OCI-M2 (cell line): ENCODE data around the gene RABL2A.
"Not testable (repeated sequence)": the region's sequence is repeated elsewhere in the genome, so short reads cannot be mapped to it uniquely, and the experiment has no call there.

Experiments used
- DNase-seq: peaks from one replicate; lab custom pipeline; 2025; ENCODE audit not compliant: unreplicated experiment; lab: John Stamatoyannopoulos, UW

RABL2A gene

GRCh38 chr2:113606036-113606435 is 21.0 kb upstream of the RABL2A start:
- DNase-seq, result not testable (repeated sequence)

GRCh38 chr2:113609822-113610221 is 17.2 kb upstream of the RABL2A start:
- DNase-seq, result not testable (repeated sequence)

GRCh38 chr2:113621002-113621401 is 6.1 kb upstream of the RABL2A start:
- not testable (repeated sequence) for DNase-seq

DNA sequence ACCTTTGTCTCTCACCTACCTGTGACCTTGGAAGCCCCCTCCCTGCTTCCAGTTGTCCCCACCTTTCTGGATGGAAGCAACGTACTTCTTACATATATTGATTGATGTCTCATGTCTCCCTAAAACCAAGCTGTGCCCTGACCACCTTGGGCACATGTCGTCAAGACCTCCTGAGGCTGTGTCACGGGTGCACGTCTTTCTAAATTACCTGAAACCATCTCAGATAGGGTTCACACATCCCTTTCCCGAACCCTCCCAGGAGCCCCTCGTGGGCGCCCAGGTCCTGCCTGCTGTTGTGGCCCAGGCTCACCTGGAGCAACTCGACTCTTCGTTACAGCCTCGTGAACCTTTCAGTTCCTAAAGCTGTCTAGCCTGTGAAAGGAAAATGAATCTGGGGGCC is 1.2 kb upstream of the RABL2A start:
- DNase-seq, result not testable (repeated sequence)

DNA sequence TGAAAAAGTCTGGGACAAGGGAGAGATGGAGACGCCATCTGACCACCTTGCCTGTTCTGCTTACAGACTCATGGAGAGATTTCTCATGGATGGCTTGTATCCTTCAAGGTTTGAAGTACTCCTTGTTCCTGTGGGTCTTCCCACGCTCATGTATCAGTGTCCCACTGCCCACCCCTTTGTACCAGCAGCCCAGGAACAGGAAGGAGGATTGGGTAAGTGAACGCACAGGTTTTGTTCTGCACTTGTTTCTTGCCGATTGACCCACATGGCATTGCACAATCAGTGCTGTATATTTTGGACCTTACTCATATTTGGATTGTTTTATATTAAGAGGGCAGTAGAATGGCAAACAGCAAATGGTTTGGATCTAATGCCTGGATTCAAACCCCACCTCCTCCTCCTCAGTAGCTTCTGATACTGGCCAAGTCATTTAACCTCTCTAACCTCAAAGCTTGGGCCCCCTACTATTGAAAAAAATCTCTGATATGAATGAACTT is 5.8 kb downstream of the RABL2A start:
- DNase-seq, result not testable (repeated sequence)

DNA sequence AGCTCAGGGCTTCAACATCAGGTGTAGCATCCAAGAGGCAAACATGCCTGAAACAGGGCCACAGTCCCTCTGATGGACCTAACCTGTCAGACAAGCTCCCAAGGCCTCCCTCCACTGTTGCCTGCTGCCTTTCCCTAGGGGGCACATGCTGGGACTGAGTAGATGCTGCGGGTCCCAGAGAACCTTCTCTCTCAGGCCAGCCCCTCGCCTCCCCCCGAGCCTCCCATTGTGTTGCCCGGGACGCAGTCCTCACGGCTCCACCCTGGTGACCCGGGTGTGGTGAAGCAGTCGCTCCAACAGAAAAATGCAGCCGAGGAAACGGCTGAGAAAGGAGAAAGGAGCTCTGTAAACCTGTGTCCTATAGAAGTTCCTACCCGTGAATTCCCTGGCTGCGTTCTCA is 8.3 kb downstream of the RABL2A start:
- DNase-seq, result not testable (repeated sequence)

DNA sequence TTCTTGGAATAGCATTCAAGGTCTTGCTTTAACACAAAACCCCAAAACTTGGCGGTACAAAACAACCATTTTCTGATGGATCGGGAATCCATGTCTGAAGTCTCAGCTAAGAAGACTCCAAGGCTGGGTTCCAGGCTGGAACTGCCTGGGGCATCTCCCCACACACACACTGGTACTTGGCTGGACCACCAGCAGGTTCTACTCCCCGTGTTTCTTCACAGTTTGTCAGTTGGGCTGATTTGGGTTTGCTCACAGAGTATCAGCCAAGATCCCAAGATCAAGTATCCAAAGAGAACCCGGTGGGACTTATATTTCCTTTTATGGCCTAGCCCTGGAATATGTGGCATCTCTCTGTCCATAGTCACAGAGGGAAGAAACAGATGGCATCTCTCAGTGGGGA is 9.2 kb downstream of the RABL2A start:
- DNase-seq, result not testable (repeated sequence)

GRCh38 chr2:113638084-113638483 is 11.0 kb downstream of the RABL2A start:
- not testable (repeated sequence) for DNase-seq

- DNase-seq, result not testable (repeated sequence)
Observed at GRCh38 chr2:113646217-113646616, 19.2 kb downstream of the RABL2A start.

DNA sequence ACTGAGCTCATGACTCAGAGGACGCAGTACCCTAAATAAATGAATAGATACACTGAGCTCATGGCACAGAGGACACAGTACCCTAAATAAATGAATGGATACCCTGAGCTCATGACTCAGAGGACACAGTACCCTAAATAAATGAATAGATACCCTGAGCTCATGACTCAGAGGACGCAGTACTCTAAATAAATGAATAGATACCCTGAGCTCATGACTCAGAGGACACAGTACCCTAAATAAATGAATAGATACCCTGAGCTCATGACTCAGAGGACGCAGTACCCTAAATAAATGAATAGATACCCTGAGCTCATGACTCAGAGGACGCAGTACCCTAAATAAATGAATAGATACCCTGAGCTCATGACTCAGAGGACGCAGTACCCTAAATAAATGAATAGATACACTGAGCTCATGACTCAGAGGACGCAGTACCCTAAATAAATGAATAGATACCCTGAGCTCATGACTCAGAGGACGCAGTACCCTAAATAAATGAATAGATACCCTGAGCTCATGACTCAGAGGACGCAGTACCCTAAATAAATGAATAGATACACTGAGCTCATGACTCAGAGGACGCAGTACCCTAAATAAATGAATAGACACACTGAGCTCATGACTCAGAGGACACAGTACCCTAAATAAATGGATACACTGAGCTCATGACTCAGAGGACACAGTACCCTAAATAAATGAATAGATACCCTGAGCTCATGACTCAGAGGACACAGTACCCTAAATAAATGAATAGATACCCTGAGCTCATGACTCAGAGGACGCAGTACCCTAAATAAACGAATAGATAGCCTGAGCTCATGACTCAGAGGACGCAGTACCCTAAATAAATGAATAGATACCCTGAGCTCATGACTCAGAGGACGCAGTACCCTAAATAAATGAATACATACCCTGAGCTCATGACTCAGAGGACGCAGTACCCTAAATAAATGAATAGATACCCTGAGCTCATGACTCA is 24.1 kb downstream of the RABL2A start:
- not testable (repeated sequence) for DNase-seq

- DNase-seq, result not testable (repeated sequence)
Observed at GRCh38 chr2:113652599-113652998, 25.5 kb downstream of the RABL2A start.

DNA sequence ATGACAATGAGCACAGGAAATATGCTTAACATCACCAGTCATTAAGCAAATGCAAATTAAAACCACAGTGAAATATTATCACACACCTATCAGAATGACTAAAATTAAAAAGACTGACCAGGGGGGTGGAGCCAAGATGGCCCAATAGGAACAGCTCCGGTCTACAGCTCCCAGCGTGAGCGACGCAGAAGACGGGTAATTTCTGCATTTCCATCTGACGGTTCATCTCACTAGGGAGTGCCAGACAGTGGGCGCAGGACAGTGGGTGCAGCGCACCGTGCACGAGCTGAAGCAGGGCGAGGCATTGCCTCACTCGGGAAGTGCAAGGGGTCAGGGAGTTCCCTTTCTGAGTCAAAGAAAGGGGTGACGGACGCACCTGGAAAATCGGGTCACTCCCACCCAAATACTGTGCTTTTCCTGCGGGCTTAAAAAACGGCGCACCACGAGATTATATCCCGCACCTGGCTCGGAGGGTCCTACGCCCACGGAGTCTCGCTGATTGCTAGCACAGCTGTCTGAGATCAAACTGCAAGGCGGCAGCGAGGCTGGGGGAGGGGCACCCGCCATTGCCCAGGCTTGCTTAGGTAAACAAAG is 29.1 kb downstream of the RABL2A start:
- DNase-seq, result not testable (repeated sequence)

- not testable (repeated sequence) for DNase-seq
Observed at GRCh38 chr2:113657735-113658134, 30.7 kb downstream of the RABL2A start.

- not testable (repeated sequence) for DNase-seq
Observed at GRCh38 chr2:113663285-113664060, 36.4 kb downstream of the RABL2A start.

DNA sequence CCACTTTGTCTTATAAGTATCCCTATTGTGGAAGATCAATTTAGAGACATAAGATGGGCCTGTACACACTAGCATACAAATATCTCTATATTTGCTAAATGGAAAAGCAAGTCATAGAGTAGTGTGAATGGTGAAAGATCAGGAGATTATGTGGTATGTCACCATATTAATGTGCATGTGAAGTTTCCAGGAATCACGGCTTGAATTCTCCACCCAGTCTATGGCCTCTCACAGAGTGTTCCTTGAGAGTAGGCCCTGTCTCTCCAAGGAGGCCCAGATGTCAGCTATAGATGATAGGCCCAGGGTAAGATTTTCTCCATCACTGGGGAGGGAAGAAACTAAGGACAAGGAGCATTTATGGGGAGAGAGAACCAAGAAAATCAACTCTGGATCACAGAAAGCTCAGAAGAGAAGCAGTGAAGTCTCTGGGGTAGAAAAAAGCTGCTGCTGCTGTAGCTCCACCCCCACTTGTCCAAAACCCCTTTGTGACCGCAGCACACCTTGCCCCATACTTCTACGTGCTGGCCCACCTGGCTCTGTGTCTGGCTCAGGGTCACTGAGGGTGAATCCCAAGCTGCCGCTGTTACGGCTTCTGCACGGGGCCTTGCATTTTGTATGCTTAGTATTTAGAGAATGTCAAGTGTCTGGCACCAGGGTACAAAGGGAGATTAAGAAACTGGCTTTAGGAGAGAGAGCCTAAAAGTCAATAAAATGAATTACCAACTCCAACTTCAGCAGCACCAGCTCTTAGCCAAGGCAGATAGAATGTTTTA is 37.9 kb downstream of the RABL2A start:
- not testable (repeated sequence) for DNase-seq

- not testable (repeated sequence) for DNase-seq
Observed at GRCh38 chr2:113669013-113669412, 41.9 kb downstream of the RABL2A start.

- no peak for DNase-seq
Observed at GRCh38 chr2:113672326-113672932, 45.4 kb downstream of the RABL2A start.

DNA sequence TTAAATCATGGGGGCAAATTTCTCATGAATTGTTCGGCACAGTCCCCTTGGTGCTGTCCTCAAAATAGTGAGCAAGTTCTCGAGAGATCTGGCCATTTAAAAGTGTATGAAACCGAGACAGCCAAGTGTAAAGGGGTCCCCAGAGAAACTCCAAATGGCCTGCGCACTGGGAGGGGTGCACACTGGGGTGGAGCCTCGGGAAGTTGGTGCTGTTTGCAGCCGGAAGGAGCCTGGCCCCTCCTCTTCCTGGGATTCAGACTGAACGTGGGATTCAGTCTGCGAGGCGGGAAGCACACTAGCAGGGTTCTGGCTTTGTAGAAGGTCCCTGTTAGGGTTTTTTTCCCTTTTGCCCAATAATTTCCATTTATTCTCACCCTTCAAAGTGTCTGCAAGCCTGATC is 48.8 kb downstream of the RABL2A start:
- DNase-seq, result no peak

- DNase-seq, result no peak
Observed at GRCh38 chr2:113676623-113677266, 49.7 kb downstream of the RABL2A start.
